Spleen (tissue), 11 donors: ENCODE results near the gene CBFA2T2. TPM values are rescaled to one million over a fixed set of nuclear protein-coding genes. Genes with fewer than 3 reads are reported as not detected.
A peak's percentile ranks its signal among the peaks of the same experiment; 100 is the strongest.
"Not testable (repeated sequence)": the region's sequence is repeated elsewhere in the genome, so short reads cannot be mapped to it uniquely, and the experiment has no call there.

Experiments
- DNase-seq: peaks from one replicate; pipeline ENCODE4 v3.0.0-alpha.2; 2020
- H3K27ac ChIP-seq, 8 donors: fragments of 200-600 bp; sonication (generic) in 7 of 8; 1 replicate in 4 of 8; 2 replicates in 4 of 8; pipeline versions ENCODE4 v1.5.0 to v1.8.0; 2016 to 2021; ENCODE audit warnings: inconsistent platforms in 4 of 8, mild to moderate bottlenecking in 4 of 8, moderate library complexity in 1 of 8
- H3K27me3 ChIP-seq, 7 donors: fragments of 200-600 bp; sonication (generic) in 6 of 7; replicated peaks in 1 of 7; 1 replicate in 4 of 7; 2 replicates in 3 of 7; pipeline versions ENCODE4 v1.5.0 to v1.8.0; 2016 to 2021; ENCODE audit warnings: inconsistent platforms in 3 of 7, mild to moderate bottlenecking in 1 of 7
- H3K36me3 ChIP-seq, 6 donors: fragments of 200-600 bp; sonication (generic) in 5 of 6; 1 replicate in 4 of 6; 2 replicates in 2 of 6; pipeline versions ENCODE4 v1.5.0 to v1.8.0; 2016 to 2021; ENCODE audit warnings: inconsistent platforms in 2 of 6
- H3K4me1 ChIP-seq, 6 donors: fragments of 200-600 bp; sonication (generic) in 5 of 6; 1 replicate in 3 of 6; 2 replicates in 3 of 6; pipeline versions ENCODE4 v1.5.0 to v1.8.0; 2016 to 2021; ENCODE audit warnings: inconsistent platforms in 3 of 6
- H3K4me3 ChIP-seq, 8 donors: fragments of 200-600 bp; sonication (generic) in 7 of 8; 1 replicate in 4 of 8; 2 replicates in 4 of 8; pipeline versions ENCODE4 v1.5.0 to v1.8.0; 2016 to 2021; ENCODE audit warnings: inconsistent platforms in 4 of 8, mild to moderate bottlenecking in 4 of 8, moderate library complexity in 2 of 8
- H3K9me3 ChIP-seq, 8 donors: fragments of 200-600 bp; sonication (generic) in 7 of 8; 1 replicate in 4 of 8; 2 replicates in 4 of 8; pipeline versions ENCODE4 v1.5.0 to v1.8.0; 2016 to 2021; ENCODE audit warnings: inconsistent platforms in 4 of 8
- POLR2A ChIP-seq, 3 donors: fragments of 450-650 bp; IDR thresholded peaks; one replicate each; pipeline ENCODE4 v1.5.1; 2017; ENCODE audit warnings: antibody characterized with exemption in 3 of 3, mild to moderate bottlenecking in 1 of 3
- POLR2AphosphoS5 ChIP-seq, 3 donors: sonication (generic); formaldehyde crosslinking; IDR thresholded peaks; one replicate each; pipeline ENCODE4 v1.5.1; 2017; ENCODE audit warnings: antibody characterized with exemption in 3 of 3
- WGBS, 5 donors: extraction: QIAGEN DNeasy Blood & Tissue Kit in 3 of 5; methylation state at CpG; one replicate each; pipeline versions ENCODE4 v1.1.5 to v1.1.7; 2013 to 2018; 5-methylcytosine and 5-hydroxymethylcytosine counted together
- intact Hi-C: fragments of 100-400 bp; cut with DNase I; formaldehyde crosslinking; loops from one replicate; pipeline ENCODE4 v1.15.0; 2023; ENCODE audit warnings: low total_unique reads
- polyA plus RNA-seq, 3 donors: library from polyadenylated mRNA; stranded (reverse); fragments of 200-250 nt; gene quantifications; one replicate each; pipeline ENCODE4 v1.2.1, GENCODE V29; 2013
- total RNA-seq, 7 donors: library from RNA; depleted of rRNA in 3 of 7; stranded (reverse); fragments of >200 nt in 3 of 7; fragmentation: NEBNext Ultra II Directional in 4 of 7; extraction: Animal tissue kit (Norgen Biotek cat#: 25700) in 4 of 7; gene quantifications; one replicate each; pipeline versions ENCODE4 v1.1.0 to v1.2.1, GENCODE V29; 2016 to 2021
- TF ChIP-seq, protein P1 (sequence below), 11 experiments: fragments of 200-600 bp in 7 of 11; fragments of 450-650 bp in 4 of 11; sonication (generic) in 4 of 11; IDR thresholded peaks in 8 of 11; conservative IDR thresholded peaks in 3 of 11; 1 replicate in 7 of 11; 2 replicates in 4 of 11; pipeline versions ENCODE4 v1.4.0 to v1.8.0; 2016 to 2021; ENCODE audit warnings: antibody characterized with exemption in 11 of 11, inconsistent platforms in 4 of 11, mild to moderate bottlenecking in 1 of 11
- donor health status: healthy with polysubstance abuse.
- donor health status: DM: no; HTN: no; CAD: no; lungs with moderate emphysema.
- donor health status: DM: no; HTN: no; CAD: no.
- donor health status: Bipolar disorder and iron deficiency.
- donor health status: healthy.
- donor health status: DM: no; HTN: no; CAD: no.
- donor health status: DM: yes; HTN: yes; CAD: no.

CBFA2T2 gene
- total and polyA plus RNA-seq, 10 donors, result 3.3 to 25.4 (median 17.8) TPM

DNA sequence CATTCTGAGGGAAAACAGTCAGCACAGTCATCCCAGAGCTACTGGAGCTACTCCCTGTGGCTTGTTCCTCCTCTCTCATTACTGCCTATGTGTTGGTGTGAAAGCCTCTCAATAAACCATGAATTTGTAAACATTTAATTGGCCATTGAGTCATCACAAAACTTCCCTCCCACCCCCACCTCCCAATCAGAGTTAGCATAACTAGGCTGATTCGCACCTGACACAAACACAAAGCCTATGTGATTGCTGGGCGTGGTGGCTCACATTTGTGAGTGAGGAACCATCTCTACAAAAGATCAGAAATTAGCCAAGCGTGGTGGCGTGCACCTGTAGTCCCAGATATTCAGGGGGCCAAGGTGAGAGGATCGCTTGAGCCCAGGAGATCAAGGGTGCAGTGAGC, 29.2 kb upstream of the CBFA2T2 start:
- TF ChIP-seq POLR2AphosphoS5 (IDR thresholded peaks at IDR 0.05) (no peak), POLR2A (IDR thresholded peaks at IDR 0.05) (no peak)
- TF ChIP-seq, protein P1, sequence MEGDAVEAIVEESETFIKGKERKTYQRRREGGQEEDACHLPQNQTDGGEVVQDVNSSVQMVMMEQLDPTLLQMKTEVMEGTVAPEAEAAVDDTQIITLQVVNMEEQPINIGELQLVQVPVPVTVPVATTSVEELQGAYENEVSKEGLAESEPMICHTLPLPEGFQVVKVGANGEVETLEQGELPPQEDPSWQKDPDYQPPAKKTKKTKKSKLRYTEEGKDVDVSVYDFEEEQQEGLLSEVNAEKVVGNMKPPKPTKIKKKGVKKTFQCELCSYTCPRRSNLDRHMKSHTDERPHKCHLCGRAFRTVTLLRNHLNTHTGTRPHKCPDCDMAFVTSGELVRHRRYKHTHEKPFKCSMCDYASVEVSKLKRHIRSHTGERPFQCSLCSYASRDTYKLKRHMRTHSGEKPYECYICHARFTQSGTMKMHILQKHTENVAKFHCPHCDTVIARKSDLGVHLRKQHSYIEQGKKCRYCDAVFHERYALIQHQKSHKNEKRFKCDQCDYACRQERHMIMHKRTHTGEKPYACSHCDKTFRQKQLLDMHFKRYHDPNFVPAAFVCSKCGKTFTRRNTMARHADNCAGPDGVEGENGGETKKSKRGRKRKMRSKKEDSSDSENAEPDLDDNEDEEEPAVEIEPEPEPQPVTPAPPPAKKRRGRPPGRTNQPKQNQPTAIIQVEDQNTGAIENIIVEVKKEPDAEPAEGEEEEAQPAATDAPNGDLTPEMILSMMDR (IDR thresholded peaks at IDR 0.05 in 8 of 11, conservative IDR thresholded peaks at IDR 0.05 in 3 of 11), result no peak
- intact Hi-C loops, result no loop called here
- Histone ChIP-seq H3K4me3 (no peak overlapping the region), H3K27me3 (no peaks in the 10 kb centered on the region), H3K27ac (no peak overlapping the region), H3K9me3 (no peaks in the 10 kb centered on the region), H3K4me1 (peaks cover 0 to 30% (median 7%) of the 10 kb centered on the region in 6 donors), H3K36me3 (no peaks in the 10 kb centered on the region)
- DNase-seq, result no peak
- 73 to 93% (median 89%) methylated on average over 5 of the region's 5 CpGs for WGBS, 5 donors

DNA sequence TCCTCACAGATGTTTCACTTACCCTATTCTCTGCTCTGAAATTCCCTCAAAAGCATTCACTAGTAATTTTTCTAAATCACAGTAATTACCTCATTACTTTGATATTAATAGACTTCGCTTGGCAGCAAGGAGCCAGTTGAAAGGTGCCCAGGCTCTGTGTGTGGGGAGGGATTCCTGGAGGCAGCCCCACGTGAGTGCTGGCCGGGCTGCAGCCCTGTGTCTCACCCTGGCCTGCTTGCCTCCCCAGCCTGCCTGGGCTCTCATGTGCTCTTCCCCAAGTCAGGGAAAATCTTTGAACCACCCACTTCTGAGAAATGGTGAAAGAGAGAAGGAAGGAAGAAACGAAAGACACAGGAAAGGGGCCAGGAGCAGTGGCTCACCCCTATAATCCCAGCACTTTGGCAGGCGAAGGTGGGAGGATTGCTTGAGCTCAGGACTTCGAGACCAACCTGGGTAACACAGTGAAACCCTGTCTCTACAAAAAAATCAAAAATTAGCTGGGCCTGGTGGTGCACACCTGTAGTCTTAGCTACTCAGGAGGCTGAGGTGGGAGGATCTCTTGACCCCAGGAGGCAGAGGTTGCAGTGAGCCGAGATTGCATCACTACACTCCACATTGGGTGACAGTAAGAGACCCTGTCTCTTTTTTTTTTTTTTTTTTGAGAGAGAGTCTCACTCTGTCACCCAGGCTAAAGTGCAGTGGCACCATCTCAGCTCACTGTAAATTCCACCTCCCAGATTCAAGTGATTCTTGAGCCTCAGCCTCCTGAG, 26.4 kb upstream of the CBFA2T2 start:
- no peaks in the 10 kb centered on the region for H3K36me3 ChIP-seq
- intact Hi-C loops, result no loop called here
- 63 to 85% (median 78%) methylated on average over 7 of the region's 7 CpGs for WGBS, 5 donors
- no peak for TF ChIP-seq POLR2AphosphoS5 (IDR thresholded peaks at IDR 0.05)
- TF ChIP-seq, protein P1 (IDR thresholded peaks at IDR 0.05 in 8 of 11, conservative IDR thresholded peaks at IDR 0.05 in 3 of 11), result no peak
- TF ChIP-seq POLR2A (IDR thresholded peaks at IDR 0.05), result no peak
- no peaks in the 10 kb centered on the region for H3K9me3 ChIP-seq
- no peak overlapping the region for H3K4me3 ChIP-seq
- peak overlapping the region in 3 of 8 donors; percentile 3 to 9 (median 4) for H3K27ac ChIP-seq
- H3K27me3 ChIP-seq, result no peaks in the 10 kb centered on the region
- peaks cover 0 to 38% (median 7%) of the 10 kb centered on the region in 6 donors for H3K4me1 ChIP-seq
- DNase-seq, result no peak

DNA sequence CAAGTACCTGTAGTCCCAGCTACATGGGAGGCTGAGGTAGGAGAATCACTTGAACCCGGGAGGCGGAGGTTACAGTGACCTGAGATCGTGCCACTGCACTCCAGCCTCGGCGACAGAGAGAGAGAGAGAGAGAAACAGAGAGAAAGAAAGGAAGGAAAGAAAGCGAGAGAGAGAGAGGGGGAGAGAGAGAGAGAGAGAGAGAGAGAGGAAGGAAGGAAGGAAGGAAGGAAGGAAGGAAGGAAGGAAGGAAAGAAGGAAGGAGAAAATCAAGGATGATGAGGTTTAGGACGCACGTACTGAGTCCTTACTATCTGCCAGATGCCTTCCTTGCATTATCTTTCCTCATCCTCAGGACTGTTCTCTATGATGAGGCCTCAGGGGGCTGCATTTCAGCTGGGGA, 25.1 kb upstream of the CBFA2T2 start:
- DNase-seq, intact Hi-C loops, H3K9me3 ChIP-seq, H3K27ac ChIP-seq, H3K4me3 ChIP-seq, H3K27me3 ChIP-seq, H3K36me3 ChIP-seq: not testable (repeated sequence)
- peaks cover 0 to 38% (median 7%) of the 10 kb centered on the region in 6 donors for H3K4me1 ChIP-seq
- WGBS, 5 donors, result 74 to 84% (median 79%) methylated on average over 8 of the region's 8 CpGs

DNA sequence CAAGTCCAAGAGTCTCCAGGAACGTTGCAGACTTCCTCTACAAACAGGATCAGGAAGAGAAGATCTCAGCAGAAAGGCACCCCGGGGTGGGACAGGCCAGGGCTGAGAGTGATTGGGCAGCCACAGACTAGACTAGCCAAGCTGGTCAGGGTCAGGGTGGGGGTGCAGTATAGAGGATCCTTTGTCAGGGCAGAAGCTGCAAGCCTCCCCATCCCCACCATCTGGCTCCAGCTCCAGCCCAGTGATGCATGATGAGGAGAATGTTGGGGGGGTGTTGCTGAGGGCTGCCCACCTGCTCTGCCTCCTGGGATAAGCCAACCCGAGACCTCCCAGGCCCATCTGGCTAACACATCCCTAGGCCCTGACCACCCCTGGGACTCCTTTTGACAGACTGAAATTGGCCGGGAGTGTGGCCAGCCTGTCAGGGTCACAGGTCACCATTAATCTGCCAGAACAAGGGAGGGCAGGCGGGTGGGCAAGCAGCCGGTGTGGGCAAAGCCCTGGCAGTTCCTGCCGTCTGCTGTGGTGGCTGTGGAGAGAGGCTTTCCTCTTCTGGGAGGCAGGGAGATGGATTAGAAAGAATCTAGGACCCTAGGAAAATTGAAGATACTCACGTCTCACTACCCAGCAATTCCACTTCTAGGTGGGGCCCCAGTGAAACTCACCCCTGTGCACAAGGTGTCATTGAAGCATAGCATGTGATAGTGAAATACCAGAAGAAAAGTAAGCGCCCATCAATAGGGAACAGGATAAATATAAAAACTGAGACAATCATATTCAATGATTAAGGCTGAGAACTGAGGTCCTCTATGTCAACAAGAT, 24.2 kb upstream of the CBFA2T2 start:
- intact Hi-C loops, result no loop called here
- no peaks in the 10 kb centered on the region for H3K9me3 ChIP-seq
- peak overlapping the region in 4 of 8 donors; percentile 44 to 64 (median 49) for H3K27ac ChIP-seq
- no peak overlapping the region for H3K4me3 ChIP-seq
- WGBS, 5 donors, result 51 to 66% (median 61%) methylated on average over 7 to 9 of the region's 9 CpGs
- no peaks in the 10 kb centered on the region for H3K27me3 ChIP-seq
- no peaks in the 10 kb centered on the region for H3K36me3 ChIP-seq
- TF ChIP-seq POLR2AphosphoS5 (IDR thresholded peaks at IDR 0.05) (no peak), POLR2A (IDR thresholded peaks at IDR 0.05) (no peak)
- TF ChIP-seq, protein P1 (IDR thresholded peaks at IDR 0.05 in 8 of 11, conservative IDR thresholded peaks at IDR 0.05 in 3 of 11), result no peak
- H3K4me1 ChIP-seq, result peaks cover 0 to 38% (median 7%) of the 10 kb centered on the region in 6 donors
- peak; percentile 75 for DNase-seq
